Parathyroid adenoma (tissue), 2 donors: Measurements from ENCODE around the gene PDE9A.

Experiments
- H2AFZ ChIP-seq: fragments of 300-600 bp; sonication (generic); one replicate; pipeline ENCODE4 v1.7.0; 2017; ENCODE audit warnings: antibody characterized with exemption, mild to moderate bottlenecking
- H3K27ac ChIP-seq: fragments of 300-600 bp; sonication (generic); one replicate; pipeline ENCODE4 v1.7.0; 2017
- H3K27me3 ChIP-seq: fragments of 300-600 bp; sonication (generic); one replicate; pipeline ENCODE4 v1.7.0; 2017; ENCODE audit warnings: low read length; ENCODE audit not compliant: control insufficient read depth, insufficient read depth
- H3K36me3 ChIP-seq: fragments of 300-600 bp; sonication (generic); one replicate; pipeline ENCODE4 v1.7.0; 2017; ENCODE audit warnings: low read length; ENCODE audit not compliant: control insufficient read depth, insufficient read depth
- H3K4me1 ChIP-seq: fragments of 300-600 bp; sonication (generic); one replicate; pipeline ENCODE4 v1.7.0; 2017; ENCODE audit warnings: control low read depth
- H3K4me2 ChIP-seq: fragments of 300-600 bp; sonication (generic); one replicate; pipeline ENCODE4 v1.7.0; 2017; ENCODE audit warnings: low read length
- H3K4me3 ChIP-seq: fragments of 300-600 bp; sonication (generic); one replicate; pipeline ENCODE4 v1.7.0; 2017; ENCODE audit warnings: low read depth, low read length
- H3K79me2 ChIP-seq: fragments of 300-600 bp; sonication (generic); one replicate; pipeline ENCODE4 v1.7.0; 2017; ENCODE audit warnings: control low read depth
- H3K9ac ChIP-seq: fragments of 300-600 bp; sonication (generic); one replicate; pipeline ENCODE4 v1.7.0; 2017; ENCODE audit warnings: mild to moderate bottlenecking
- H3K9me3 ChIP-seq: fragments of 300-600 bp; sonication (generic); one replicate; pipeline ENCODE4 v1.7.0; 2017; ENCODE audit warnings: low read length; ENCODE audit not compliant: control insufficient read depth
- CTCF ChIP-seq: fragments of 300-600 bp; sonication (generic); IDR thresholded peaks from one replicate; pipeline ENCODE4 v1.7.0; 2017; ENCODE audit warnings: antibody characterized with exemption, mild to moderate bottlenecking
- donor health status: primary hyperparathyroidism.

PDE9A gene

GRCh38 chr21:42703136-42703908 is 49.9 kb downstream of the PDE9A start:
- Histone ChIP-seq H3K36me3 (no peaks in the 10 kb centered on the region), H3K9me3 (no peaks in the 10 kb centered on the region), H3K27ac (no peak overlapping the region), H3K79me2 (no peaks in the 10 kb centered on the region), H3K27me3 (no peaks in the 10 kb centered on the region), H2AFZ (no peak overlapping the region), H3K4me2 (no peak overlapping the region), H3K9ac (no peak overlapping the region), H3K4me3 (no peak overlapping the region), H3K4me1 (no peaks in the 10 kb centered on the region)
- no peak for TF ChIP-seq CTCF

- Histone ChIP-seq H3K4me2 (no peak overlapping the region), H3K36me3 (no peaks in the 10 kb centered on the region), H3K27ac (no peak overlapping the region), H3K79me2 (no peaks in the 10 kb centered on the region), H2AFZ (no peak overlapping the region), H3K9me3 (no peaks in the 10 kb centered on the region), H3K9ac (no peak overlapping the region), H3K4me1 (no peaks in the 10 kb centered on the region), H3K27me3 (no peaks in the 10 kb centered on the region), H3K4me3 (no peak overlapping the region)
- no peak for TF ChIP-seq CTCF
These were observed 50.5 kb downstream of the PDE9A start for GRCh38 chr21:42703965-42704364.

- Histone ChIP-seq H3K36me3 (no peaks in the 10 kb centered on the region), H3K4me2 (no peak overlapping the region), H3K9ac (no peak overlapping the region), H3K79me2 (no peaks in the 10 kb centered on the region), H3K4me1 (no peaks in the 10 kb centered on the region), H3K4me3 (no peak overlapping the region), H2AFZ (no peak overlapping the region), H3K27me3 (no peaks in the 10 kb centered on the region), H3K27ac (no peak overlapping the region), H3K9me3 (no peaks in the 10 kb centered on the region)
- no peak for TF ChIP-seq CTCF
These were observed 51.4 kb downstream of the PDE9A start for GRCh38 chr21:42704861-42705260.

- Histone ChIP-seq H3K4me2 (no peak overlapping the region), H2AFZ (no peak overlapping the region), H3K27ac (no peak overlapping the region), H3K27me3 (no peaks in the 10 kb centered on the region), H3K79me2 (no peaks in the 10 kb centered on the region), H3K9me3 (no peaks in the 10 kb centered on the region), H3K36me3 (no peaks in the 10 kb centered on the region), H3K4me1 (no peaks in the 10 kb centered on the region), H3K4me3 (no peak overlapping the region), H3K9ac (no peak overlapping the region)
- TF ChIP-seq CTCF = no peak
These were observed 51.9 kb downstream of the PDE9A start for GRCh38 chr21:42705346-42705745.
